ENCODE measurements around the gene SEMA3C.

The SEMA3C gene

GRCh38 chr7:80885757-80886156 is 33.1 kb downstream of the SEMA3C start:
- no peak for DNase-seq (ENCODE audit: low spot score)

DNA sequence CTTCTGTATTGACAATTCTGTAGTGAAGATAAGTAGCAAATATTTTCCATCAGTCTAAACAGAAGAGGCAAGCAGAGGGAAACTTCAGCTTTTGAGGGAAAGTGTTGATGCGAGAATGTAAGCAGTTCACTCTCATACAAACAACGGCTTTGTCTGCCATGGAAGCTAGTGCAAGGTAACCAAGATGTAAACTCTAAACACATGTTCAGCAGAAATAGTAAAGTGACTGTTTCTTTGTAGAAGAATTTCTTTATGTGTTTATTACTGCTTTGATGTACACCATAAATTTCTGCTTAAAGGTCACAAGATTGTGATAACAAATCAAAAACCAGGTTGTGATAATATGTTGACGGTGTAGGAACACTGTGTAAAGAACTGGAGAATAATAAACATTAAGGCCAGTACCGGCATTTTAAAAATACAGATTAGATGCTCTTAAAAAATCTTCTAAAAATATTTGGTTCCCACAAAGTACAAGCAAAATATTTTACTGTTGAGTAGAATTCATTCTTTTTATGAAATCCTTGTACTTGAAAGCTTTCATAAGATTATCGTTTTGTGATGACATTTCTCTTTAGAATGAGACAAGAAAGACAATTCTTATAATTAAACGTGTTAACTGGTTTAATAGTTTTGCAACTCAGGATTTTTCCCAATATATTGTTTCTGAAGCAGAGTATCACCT is 34.2 kb downstream of the SEMA3C start:
- no peak for DNase-seq (ENCODE audit: low spot score)

DNA sequence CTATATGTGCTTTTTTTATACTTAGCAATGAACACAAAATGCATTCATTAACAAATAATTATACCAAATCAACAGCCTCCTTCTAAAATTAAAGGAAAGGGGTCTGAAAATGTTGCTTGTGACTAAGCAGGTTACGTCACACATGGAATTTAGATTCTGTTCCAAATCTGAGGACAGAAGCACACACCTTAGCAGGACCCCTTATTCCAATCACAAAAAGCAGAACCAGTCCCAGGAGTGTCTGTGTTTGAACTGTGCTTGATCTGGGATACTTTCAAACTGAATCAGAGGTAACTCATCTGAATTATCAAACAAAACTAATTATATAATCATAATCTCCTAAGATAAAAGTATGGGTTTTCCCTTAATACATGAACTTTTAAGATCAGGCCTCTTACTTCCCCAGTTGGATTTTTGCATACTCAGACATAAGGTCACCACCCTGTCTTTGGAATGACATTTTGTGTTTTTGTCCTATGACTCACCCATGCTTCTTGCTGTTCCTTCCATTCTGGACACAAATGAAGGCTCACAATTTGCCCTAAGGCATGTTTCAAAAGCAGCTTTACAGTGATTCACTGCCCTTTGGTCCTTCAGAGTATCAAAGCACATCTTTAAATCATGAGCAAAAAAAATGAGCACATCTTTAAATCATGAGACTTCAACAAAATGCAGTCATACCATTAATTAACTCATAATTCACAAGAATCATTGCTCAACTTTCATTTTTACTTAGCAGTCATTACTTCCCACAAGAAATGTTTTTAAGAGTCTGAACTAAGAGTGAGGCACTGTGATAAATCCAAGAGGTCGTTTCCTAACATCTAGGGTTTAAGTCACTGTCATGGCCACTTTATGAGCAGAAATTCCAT is 35.5 kb downstream of the SEMA3C start:
- no peak for DNase-seq (ENCODE audit: low spot score)

- DNase-seq (ENCODE audit: low spot score) = no peak
These were observed 36.5 kb downstream of the SEMA3C start for GRCh38 chr7:80882213-80882801.

GRCh38 chr7:80881351-80881900 is 37.4 kb downstream of the SEMA3C start:
- no peak for DNase-seq (ENCODE audit: low spot score)

- no peak for DNase-seq (ENCODE audit: low spot score)
These were observed 39.0 kb downstream of the SEMA3C start for GRCh38 chr7:80879849-80880248.

DNA sequence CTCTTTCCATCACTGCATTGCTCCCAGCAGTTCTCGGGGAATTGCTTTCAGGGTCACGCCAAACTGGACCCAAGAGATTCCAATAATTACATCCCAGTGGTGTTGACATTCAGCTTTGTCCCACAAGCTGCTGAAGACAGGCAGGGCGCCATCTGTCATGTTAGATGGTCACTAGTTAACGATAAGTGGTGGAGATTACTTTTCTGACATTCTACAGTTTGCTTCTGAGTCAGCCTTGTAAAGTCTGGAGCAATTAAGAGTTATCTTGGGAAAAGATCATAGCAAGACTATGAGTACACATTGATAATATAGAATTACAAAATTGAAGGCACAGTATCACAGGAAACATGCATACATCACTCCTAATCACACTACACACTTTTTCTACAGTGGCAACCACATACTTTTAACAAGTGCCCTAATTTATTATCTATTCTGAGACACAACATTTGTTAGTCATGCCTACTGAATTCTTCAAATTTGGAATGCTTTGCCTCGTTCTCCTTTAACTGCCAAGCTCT is 41.9 kb downstream of the SEMA3C start:
- no peak for DNase-seq (ENCODE audit: low spot score)

DNA sequence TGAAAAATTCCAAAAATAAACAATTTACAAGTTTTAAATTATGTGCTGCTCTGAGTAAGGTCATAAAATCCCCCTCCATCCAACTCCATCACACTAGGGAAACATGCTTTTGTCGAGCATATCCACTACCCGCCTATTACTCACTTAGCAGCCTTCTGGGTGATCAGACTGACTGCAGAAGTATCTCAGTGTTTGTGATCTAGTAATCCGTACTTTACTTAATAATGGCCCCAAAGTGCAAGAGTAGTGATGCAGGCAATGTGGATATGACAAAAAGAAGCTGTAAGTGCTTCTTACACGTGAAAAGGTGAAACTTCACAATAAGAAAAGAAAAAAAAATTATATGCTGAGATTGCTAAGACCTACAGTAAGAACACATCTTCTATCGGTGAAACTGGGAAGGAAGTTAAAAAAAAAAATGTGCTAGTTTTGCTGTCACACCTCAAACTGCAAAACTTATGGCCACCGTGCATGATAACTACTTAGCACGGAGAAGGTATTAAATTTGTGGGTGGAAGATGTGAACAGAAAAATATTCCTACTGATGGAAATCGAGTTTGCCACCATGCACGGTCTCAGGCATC is 43.2 kb downstream of the SEMA3C start:
- no peak for DNase-seq (ENCODE audit: low spot score)

- DNase-seq (ENCODE audit: low spot score) = no peak
These were observed 45.7 kb downstream of the SEMA3C start for GRCh38 chr7:80873140-80873539.

GRCh38 chr7:80871228-80871627 is 47.6 kb downstream of the SEMA3C start:
- no peak for DNase-seq (ENCODE audit: low spot score)

GRCh38 chr7:80870813-80871212 is 48.0 kb downstream of the SEMA3C start:
- DNase-seq (ENCODE audit: low spot score) = no peak

- no peak for DNase-seq (ENCODE audit: low spot score)
These were observed 48.8 kb downstream of the SEMA3C start for GRCh38 chr7:80869821-80870751.

DNA sequence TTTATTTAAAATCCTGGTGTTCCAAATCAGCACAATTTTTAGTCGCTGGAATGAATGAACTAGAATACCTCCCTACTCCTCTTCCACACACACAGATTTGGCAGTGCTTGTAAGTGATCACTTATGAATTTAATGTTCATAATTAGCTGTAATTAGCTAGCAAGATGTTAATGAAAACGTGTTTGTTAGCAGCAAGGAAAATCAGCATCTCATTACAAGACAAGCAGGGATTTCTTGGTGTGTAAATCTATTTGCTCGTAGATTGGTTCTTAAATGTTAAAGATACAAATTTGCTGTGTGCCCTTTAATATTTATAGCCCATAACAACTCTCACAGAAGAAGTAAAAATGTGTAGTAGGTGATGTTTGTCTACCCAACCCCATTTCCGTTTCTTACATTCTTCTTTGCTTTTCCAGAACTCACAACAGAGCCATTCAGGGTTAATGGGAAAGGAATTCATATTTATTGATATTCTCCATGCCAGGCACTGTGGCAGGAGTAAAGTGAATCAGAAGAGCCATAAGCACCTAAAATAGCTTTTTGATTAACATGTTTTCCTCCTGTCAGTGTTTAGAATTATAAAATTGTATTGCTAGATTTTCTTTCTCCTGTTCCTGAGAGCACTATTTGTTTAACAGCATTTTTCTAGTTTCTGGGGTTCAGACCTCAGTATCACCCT is 49.6 kb downstream of the SEMA3C start:
- no peak for DNase-seq (ENCODE audit: low spot score)

GRCh38 chr7:80868566-80868965 is 50.3 kb downstream of the SEMA3C start:
- no peak for DNase-seq (ENCODE audit: low spot score)

DNA sequence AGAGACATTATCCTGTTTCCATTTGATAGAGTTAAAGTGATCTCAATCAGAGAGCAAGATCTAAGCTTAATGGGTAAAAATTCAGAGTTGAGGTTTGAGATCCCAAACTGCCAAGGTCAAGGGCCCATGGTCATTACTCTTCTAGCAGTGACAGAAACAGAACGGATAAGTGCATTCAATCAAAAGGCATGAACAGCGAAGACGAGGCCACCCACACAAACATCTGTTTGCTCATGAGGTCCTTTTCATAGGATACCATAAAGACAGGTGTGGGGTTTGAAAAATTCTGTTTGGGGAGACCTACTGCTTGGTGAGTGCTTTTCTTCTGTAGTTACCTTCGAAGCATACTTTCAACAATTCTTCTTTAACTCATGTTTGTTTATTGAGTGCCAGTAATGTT is 58.3 kb downstream of the SEMA3C start:
- DNase-seq (ENCODE audit: low spot score) = no peak

DNA sequence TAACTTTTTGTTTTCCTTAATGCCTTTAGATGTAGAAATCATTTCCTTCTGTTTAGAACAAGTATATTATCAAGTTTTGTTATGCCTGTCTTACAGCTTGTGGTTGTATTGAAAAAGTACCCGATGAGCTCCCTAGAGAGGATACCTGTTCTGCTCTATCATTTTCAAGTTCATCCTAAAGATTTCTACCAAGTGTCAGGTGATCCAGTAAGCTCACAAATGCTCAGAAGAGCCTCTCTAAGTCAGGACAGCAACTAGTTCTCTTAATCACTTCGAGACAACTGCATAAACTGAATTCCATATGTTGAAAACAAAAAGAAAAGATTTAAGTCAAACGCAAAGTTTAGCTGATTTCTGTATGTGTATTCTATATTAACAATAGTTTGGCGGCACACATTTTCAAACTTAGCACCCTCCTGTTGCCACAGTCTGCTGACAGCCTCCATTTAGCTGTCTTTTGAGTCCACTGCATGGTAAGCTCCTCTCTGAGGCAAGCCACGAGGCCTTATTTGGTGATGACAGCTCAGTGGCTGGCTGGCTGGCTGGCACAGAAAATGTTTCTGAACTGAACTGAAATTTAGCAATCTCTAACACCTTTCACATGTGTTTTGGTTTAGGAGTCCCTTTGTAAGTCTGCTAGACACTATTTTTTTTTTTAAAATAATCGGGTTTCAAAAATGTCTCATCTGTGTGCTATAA is 59.4 kb downstream of the SEMA3C start:
- no peak for DNase-seq (ENCODE audit: low spot score)

- no peak for DNase-seq (ENCODE audit: low spot score)
These were observed 60.5 kb downstream of the SEMA3C start for GRCh38 chr7:80858141-80858903.

GRCh38 chr7:80856769-80857168 is 62.1 kb downstream of the SEMA3C start:
- DNase-seq (ENCODE audit: low spot score) = no peak

DNA sequence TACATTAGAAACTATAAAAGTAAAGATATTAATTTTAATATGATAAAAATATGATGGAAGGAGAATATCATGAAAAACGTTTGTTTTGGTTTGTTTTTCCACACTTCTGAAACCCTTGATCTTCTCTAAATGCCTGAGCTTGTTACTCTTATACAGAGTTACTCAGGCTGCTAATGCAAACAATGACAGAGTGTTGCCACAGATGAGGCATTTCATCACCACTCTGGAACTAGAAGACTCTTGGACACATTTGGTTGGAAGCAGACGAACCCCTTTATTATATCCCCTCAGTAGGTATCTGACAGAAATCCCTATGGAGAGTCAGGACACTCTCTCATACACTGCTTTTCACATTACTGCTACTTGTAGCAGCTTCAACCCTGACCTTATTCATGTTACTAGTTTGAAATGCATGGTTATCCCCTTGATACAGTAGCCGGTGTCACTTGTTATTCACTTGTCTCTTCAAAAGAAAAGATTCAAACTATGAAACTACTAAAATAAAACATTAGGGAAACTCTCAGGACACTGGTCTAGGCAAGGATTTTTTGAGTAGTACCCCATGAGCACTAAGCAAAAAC is 66.9 kb downstream of the SEMA3C start:
- DNase-seq (ENCODE audit: low spot score) = no peak
